Measurements from ENCODE around the gene EVC. TPM values are rescaled to one million over a fixed set of nuclear protein-coding genes. Genes with fewer than 3 reads are reported as not detected.
"Not testable (repeated sequence)": the region's sequence is repeated elsewhere in the genome, so short reads cannot be mapped to it uniquely, and the experiment has no call there.

Gene EVC
- total and polyA plus RNA-seq, 9 donors: 16.4 to 63.5 (median 47.6) TPM

DNA sequence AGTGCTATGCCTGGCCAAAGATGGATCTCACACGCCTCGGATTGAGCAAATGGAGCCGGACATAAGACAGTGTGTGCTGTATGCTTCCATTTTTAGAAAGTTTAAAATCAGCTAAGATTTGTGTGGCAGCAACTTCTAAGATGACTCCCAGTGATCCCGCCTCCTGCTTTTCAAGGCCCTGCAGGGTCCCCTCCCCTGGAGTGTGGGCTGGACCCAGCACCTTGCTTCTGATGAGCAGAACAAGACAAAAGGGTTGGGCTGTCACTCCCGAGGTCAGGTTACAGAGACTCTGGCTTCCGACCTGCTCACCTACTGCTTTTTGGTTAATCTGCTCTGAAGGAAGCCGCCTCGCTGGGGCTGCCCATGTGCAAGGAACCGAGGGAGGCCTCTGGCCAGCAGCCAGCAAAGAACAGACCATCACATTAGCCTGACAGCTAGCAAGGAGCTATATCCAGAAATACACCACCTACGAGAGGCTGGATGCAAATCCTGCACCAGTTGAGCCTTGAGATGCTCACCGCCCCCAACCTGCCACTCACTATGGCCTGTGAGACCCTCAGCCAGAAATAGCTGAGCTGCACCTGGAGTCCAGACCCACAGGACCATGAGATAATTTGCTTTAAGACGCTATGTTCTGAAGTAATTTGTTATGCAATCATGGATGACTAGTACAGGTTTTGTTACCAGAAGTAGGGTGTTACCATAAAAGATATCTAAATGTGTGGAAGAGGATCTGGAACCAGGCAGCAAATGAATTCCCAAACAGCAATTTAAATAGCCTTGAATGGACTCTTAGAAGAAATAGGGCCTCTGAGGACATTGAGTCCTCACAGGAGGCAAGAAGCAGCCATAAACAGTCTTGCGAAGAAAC, 134.3 kb downstream of the EVC start:
- 58 to 67% (median 66%) methylated on average over 13 of the region's 13 CpGs for WGBS, 3 donors
- intact Hi-C loops (cut with DNase I): no loop called here
- TF ChIP-seq EP300 (IDR thresholded peaks at IDR 0.05) (no peak), POLR2A (IDR thresholded peaks at IDR 0.05) (no peak)
- TF ChIP-seq, protein P1, sequence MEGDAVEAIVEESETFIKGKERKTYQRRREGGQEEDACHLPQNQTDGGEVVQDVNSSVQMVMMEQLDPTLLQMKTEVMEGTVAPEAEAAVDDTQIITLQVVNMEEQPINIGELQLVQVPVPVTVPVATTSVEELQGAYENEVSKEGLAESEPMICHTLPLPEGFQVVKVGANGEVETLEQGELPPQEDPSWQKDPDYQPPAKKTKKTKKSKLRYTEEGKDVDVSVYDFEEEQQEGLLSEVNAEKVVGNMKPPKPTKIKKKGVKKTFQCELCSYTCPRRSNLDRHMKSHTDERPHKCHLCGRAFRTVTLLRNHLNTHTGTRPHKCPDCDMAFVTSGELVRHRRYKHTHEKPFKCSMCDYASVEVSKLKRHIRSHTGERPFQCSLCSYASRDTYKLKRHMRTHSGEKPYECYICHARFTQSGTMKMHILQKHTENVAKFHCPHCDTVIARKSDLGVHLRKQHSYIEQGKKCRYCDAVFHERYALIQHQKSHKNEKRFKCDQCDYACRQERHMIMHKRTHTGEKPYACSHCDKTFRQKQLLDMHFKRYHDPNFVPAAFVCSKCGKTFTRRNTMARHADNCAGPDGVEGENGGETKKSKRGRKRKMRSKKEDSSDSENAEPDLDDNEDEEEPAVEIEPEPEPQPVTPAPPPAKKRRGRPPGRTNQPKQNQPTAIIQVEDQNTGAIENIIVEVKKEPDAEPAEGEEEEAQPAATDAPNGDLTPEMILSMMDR (IDR thresholded peaks at IDR 0.05): no peak
- H3K4me3 ChIP-seq: no peak overlapping the region
- no peak overlapping the region for H3K27ac ChIP-seq
- H3K27me3 ChIP-seq: no peaks in the 10 kb centered on the region
- H3K9me3 ChIP-seq: no peaks in the 10 kb centered on the region
- H3K4me1 ChIP-seq (ENCODE audit: insufficient read depth): peaks cover 4% of the 10 kb centered on the region
- DNase-seq: no peak
- no peaks in the 10 kb centered on the region for H3K36me3 ChIP-seq

- TF ChIP-seq POLR2A (IDR thresholded peaks at IDR 0.05) (no peak), EP300 (IDR thresholded peaks at IDR 0.05) (no peak)
- TF ChIP-seq, protein P1 (IDR thresholded peaks at IDR 0.05): no peak
- Histone ChIP-seq H3K27ac (no peak overlapping the region), H3K9me3 (no peaks in the 10 kb centered on the region), H3K4me3 (no peak overlapping the region), H3K4me1 (ENCODE audit: insufficient read depth) (no peaks in the 10 kb centered on the region), H3K27me3 (no peaks in the 10 kb centered on the region), H3K36me3 (no peaks in the 10 kb centered on the region)
- 79 to 87% (median 86%) methylated on average over 4 of the region's 4 CpGs for WGBS, 3 donors
- intact Hi-C loops (cut with DNase I): no loop called here
- DNase-seq: no peak
These were observed 140.8 kb downstream of the EVC start for GRCh38 chr4:5851637-5852301.

DNA sequence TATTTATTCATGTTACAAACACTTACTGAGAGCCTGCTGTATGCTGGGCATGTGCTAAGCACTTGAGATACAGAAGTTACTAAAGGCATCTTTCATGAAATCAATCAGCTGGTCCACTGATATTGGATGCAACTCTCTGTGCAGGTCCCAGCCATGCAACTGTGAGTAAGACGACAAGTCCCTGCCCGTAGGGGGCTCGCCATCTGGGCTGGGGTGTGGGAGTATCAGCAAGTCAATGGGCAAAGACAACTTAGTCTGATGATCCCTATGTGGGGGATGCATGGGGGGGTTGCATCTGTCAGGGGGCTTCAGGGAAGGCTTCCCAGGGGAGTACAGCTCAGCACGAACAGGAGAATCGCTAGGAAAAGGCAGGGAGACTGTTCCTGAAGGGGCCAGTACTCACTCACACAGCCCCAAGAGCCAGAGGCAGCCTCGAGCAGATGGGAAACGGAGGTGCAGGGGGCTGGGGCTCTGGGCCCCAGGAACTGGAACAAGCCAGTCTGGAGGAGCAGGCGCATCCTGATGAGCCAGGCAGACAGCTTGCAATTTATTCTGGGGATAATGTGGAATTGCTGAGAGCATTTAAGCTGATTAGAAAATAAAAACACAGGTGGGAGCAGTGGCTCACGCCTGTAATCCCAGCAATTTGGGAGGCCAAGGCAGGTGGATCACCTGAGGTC, 141.7 kb downstream of the EVC start:
- intact Hi-C loops (cut with DNase I): no loop called here

GRCh38 chr4:5854929-5855328, 143.9 kb downstream of the EVC start:
- Histone ChIP-seq H3K36me3 (no peaks in the 10 kb centered on the region), H3K27ac (no peak overlapping the region), H3K4me3 (no peak overlapping the region), H3K27me3 (no peaks in the 10 kb centered on the region), H3K9me3 (no peaks in the 10 kb centered on the region), H3K4me1 (ENCODE audit: insufficient read depth) (no peaks in the 10 kb centered on the region)
- 91 to 93% (median 92%) methylated on average over 3 of the region's 3 CpGs for whole genome bisulfite sequencing, 3 donors
- intact Hi-C loops (cut with DNase I): no loop called here
- DNase-seq: no peak
- TF ChIP-seq, protein P1 (IDR thresholded peaks at IDR 0.05): no peak
- TF ChIP-seq POLR2A (IDR thresholded peaks at IDR 0.05) (no peak), EP300 (IDR thresholded peaks at IDR 0.05) (no peak)

More for the DNA sequence above, 141.7 kb downstream of the EVC start:
- no peaks in the 10 kb centered on the region for H3K4me1 ChIP-seq (ENCODE audit: insufficient read depth)
- H3K27ac ChIP-seq: no peak overlapping the region
- no peaks in the 10 kb centered on the region for H3K27me3 ChIP-seq
- DNase-seq: no peak
- 82 to 86% (median 84%) methylated on average over 9 of the region's 9 CpGs for WGBS, 3 donors
- H3K36me3 ChIP-seq: no peaks in the 10 kb centered on the region
- no peak for TF ChIP-seq POLR2A (IDR thresholded peaks at IDR 0.05)
- TF ChIP-seq, protein P1 (IDR thresholded peaks at IDR 0.05): no peak
- no peak for TF ChIP-seq EP300 (IDR thresholded peaks at IDR 0.05)
- H3K4me3 ChIP-seq: no peak overlapping the region
- H3K9me3 ChIP-seq: no peaks in the 10 kb centered on the region

GRCh38 chr4:5856362-5856761, 145.4 kb downstream of the EVC start:
- H3K4me3 ChIP-seq; DNase-seq; H3K36me3 ChIP-seq; H3K4me1 ChIP-seq (ENCODE audit: insufficient read depth); intact Hi-C loops (cut with DNase I); H3K9me3 ChIP-seq; H3K27ac ChIP-seq; H3K27me3 ChIP-seq: not testable (repeated sequence)
- WGBS, 3 donors: 97 to 99% (median 97%) methylated on average over 3 of the region's 3 CpGs
